ENCODE data around the gene HYPK.

HYPK gene

GRCh38 chr15:43792761-43793476 lies 7.5 kb upstream of the HYPK start:
- no peaks in the 10 kb centered on the region for H3K9me3 ChIP-seq
- H3K4me3 ChIP-seq (ENCODE audit: low read depth in 1 of 2, low read length in 1 of 2): peak overlapping the region; percentile 91 to 94

GRCh38 chr15:43793647-43794046 lies 6.8 kb upstream of the HYPK start:
- Histone ChIP-seq H3K27ac (peak overlapping the region; percentile 91), H3K4me3 (ENCODE audit: low read depth in 1 of 2, low read length in 1 of 2) (peak overlapping the region; percentile 91 to 94)

More at GRCh38 chr15:43792761-43793476, 7.5 kb upstream of the HYPK start:
- H3K27ac ChIP-seq: peak overlapping the region; percentile 91
- H3K27me3 ChIP-seq: no peaks in the 10 kb centered on the region
- TF ChIP-seq CTCF (IDR thresholded peaks at IDR 0.05): no peak
- H3K36me3 ChIP-seq: peaks cover 40% of the 10 kb centered on the region
- peaks cover 14 to 26% of the 10 kb centered on the region in 2 experiments for H3K4me1 ChIP-seq (ENCODE audit: control insufficient read depth in 1 of 2, insufficient read depth in 1 of 2, low read depth in 1 of 2, low read length in 1 of 2)

GRCh38 chr15:43794269-43795037 lies 5.9 kb upstream of the HYPK start:
- TF ChIP-seq CTCF (IDR thresholded peaks at IDR 0.05): no peak
- H3K4me3 ChIP-seq (ENCODE audit: low read depth in 1 of 2, low read length in 1 of 2): no peak overlapping the region
- H3K27ac ChIP-seq: peak overlapping the region; percentile 91
- H3K9me3 ChIP-seq: no peaks in the 10 kb centered on the region
- H3K4me1 ChIP-seq (ENCODE audit: control insufficient read depth in 1 of 2, insufficient read depth in 1 of 2, low read depth in 1 of 2, low read length in 1 of 2): peaks cover 14 to 26% of the 10 kb centered on the region in 2 experiments
- no peaks in the 10 kb centered on the region for H3K27me3 ChIP-seq
- H3K36me3 ChIP-seq: peaks cover 48% of the 10 kb centered on the region

More at GRCh38 chr15:43793647-43794046, 6.8 kb upstream of the HYPK start:
- no peak for TF ChIP-seq CTCF (IDR thresholded peaks at IDR 0.05)
- Histone ChIP-seq H3K27me3 (no peaks in the 10 kb centered on the region), H3K4me1 (ENCODE audit: control insufficient read depth in 1 of 2, insufficient read depth in 1 of 2, low read depth in 1 of 2, low read length in 1 of 2) (peaks cover 14 to 26% of the 10 kb centered on the region in 2 experiments), H3K36me3 (peaks cover 40% of the 10 kb centered on the region), H3K9me3 (no peaks in the 10 kb centered on the region)

GRCh38 chr15:43795197-43795596 lies 5.2 kb upstream of the HYPK start:
- no peak overlapping the region for H3K27ac ChIP-seq
- peaks cover 51% of the 10 kb centered on the region for H3K36me3 ChIP-seq

GRCh38 chr15:43795997-43796396 lies 4.4 kb upstream of the HYPK start:
- Histone ChIP-seq H3K27ac (no peak overlapping the region), H3K27me3 (no peaks in the 10 kb centered on the region), H3K4me1 (ENCODE audit: control insufficient read depth in 1 of 2, insufficient read depth in 1 of 2, low read depth in 1 of 2, low read length in 1 of 2) (peaks cover 30 to 39% of the 10 kb centered on the region in 2 experiments), H3K36me3 (peaks cover 51% of the 10 kb centered on the region), H3K4me3 (ENCODE audit: low read depth in 1 of 2, low read length in 1 of 2) (no peak overlapping the region), H3K9me3 (no peaks in the 10 kb centered on the region)
- no peak for TF ChIP-seq CTCF (IDR thresholded peaks at IDR 0.05)

More at GRCh38 chr15:43795197-43795596, 5.2 kb upstream of the HYPK start:
- Histone ChIP-seq H3K27me3 (no peaks in the 10 kb centered on the region), H3K9me3 (no peaks in the 10 kb centered on the region), H3K4me3 (ENCODE audit: low read depth in 1 of 2, low read length in 1 of 2) (no peak overlapping the region), H3K4me1 (ENCODE audit: control insufficient read depth in 1 of 2, insufficient read depth in 1 of 2, low read depth in 1 of 2, low read length in 1 of 2) (peaks cover 22 to 34% of the 10 kb centered on the region in 2 experiments)
- no peak for TF ChIP-seq CTCF (IDR thresholded peaks at IDR 0.05)

Measured in neutrophil (primary cell).